Caco-2 (cell line): ENCODE measurements around the gene DHRSX. TPM values are rescaled to one million over a fixed set of nuclear protein-coding genes. Genes with fewer than 3 reads are reported as not detected.
"Not testable (repeated sequence)": the region's sequence is repeated elsewhere in the genome, so short reads cannot be mapped to it uniquely, and the experiment has no call there.

ENCODE experiments used
- BruUV-seq: library from RNA; stranded (reverse); fragments of 400-500 nt; replicated peaks from 2 replicates; lab custom pipeline; 2021; lab: Mats Ljungman, UMichigan
- CTCF ChIA-PET: fragments of 300-600 bp; sonication (Branson Sonifier 250); formaldehyde crosslinking; loops from one replicate; lab custom pipeline; 2022; ENCODE audit warnings: antibody characterized with exemption; lab: Charles Lee
- POLR2A ChIA-PET: fragments of 300-600 bp; sonication (Branson Sonifier 250); formaldehyde crosslinking; loops from one replicate; lab custom pipeline; 2022; ENCODE audit warnings: antibody characterized with exemption; lab: Charles Lee
- DNase-seq, 2 experiments: peaks; one replicate each; pipeline versions ENCODE4 v3.0.0 to v3.0.0-alpha.2; 2020 to 2022
- H3K27me3 ChIP-seq: replicated peaks from 2 replicates; pipeline ENCODE4 v1.6.0; 2011; ENCODE audit warnings: low read length; ENCODE audit not compliant: control insufficient read depth, insufficient read depth
- H3K36me3 ChIP-seq: 2 replicates; pipeline ENCODE4 v1.5.1; 2011; ENCODE audit warnings: low read length; ENCODE audit not compliant: control insufficient read depth, insufficient read depth
- H3K4me1 ChIP-seq: fragments of 250-450 bp; sonication (Bioruptor Pico); 2 replicates; pipeline ENCODE4 v1.5.1; 2020; ENCODE audit warnings: mild to moderate bottlenecking
- H3K4me3 ChIP-seq: 2 replicates; pipeline ENCODE4 v1.5.1; 2011; ENCODE audit warnings: low read depth, mild to moderate bottlenecking, control low read depth, low read length
- H3K9me3 ChIP-seq: fragments of 250-450 bp; sonication (Bioruptor Pico); 2 replicates; pipeline ENCODE4 v1.5.1; 2020; ENCODE audit warnings: mild to moderate bottlenecking, moderate library complexity
- H3K27ac Mint-ChIP-seq: one replicate; pipeline ENCODE4 v1.8.0; 2022; ENCODE audit warnings: mixed read lengths; ENCODE audit not compliant: unreplicated experiment
- H3K27me3 Mint-ChIP-seq: one replicate; pipeline ENCODE4 v1.8.0; 2022; ENCODE audit warnings: mixed read lengths; ENCODE audit not compliant: insufficient read depth, unreplicated experiment
- H3K36me3 Mint-ChIP-seq: one replicate; pipeline ENCODE4 v1.8.0; 2022; ENCODE audit warnings: mild to moderate bottlenecking, mixed read lengths; ENCODE audit not compliant: insufficient read depth, unreplicated experiment
- H3K4me1 Mint-ChIP-seq: one replicate; pipeline ENCODE4 v1.8.0; 2022; ENCODE audit warnings: low read depth, mixed read lengths; ENCODE audit not compliant: unreplicated experiment
- H3K4me3 Mint-ChIP-seq: one replicate; pipeline ENCODE4 v1.8.0; 2022; ENCODE audit warnings: mild to moderate bottlenecking, moderate library complexity, mixed read lengths; ENCODE audit not compliant: unreplicated experiment
- H3K9me3 Mint-ChIP-seq: one replicate; pipeline ENCODE4 v1.8.0; 2022; ENCODE audit warnings: mixed read lengths; ENCODE audit not compliant: unreplicated experiment
- CTCF ChIP-seq, 2 experiments: fragments of 200-600 bp in 1 of 2; IDR thresholded peaks; 1 replicate in 1 of 2; 2 replicates in 1 of 2; pipeline versions ENCODE4 v1.5.1 to v1.8.0; 2011 to 2022; ENCODE audit warnings: antibody characterized with exemption in 1 of 2, control low read depth in 1 of 2, inconsistent platforms in 1 of 2, low read depth in 1 of 2, low read length in 1 of 2, mild to moderate bottlenecking in 1 of 2, moderate library complexity in 1 of 2; ENCODE audit not compliant: insufficient read depth in 1 of 2, severe bottlenecking in 1 of 2, unreplicated experiment in 1 of 2
- intact Hi-C: fragments of 100-400 bp; cut with micrococcal nuclease; formaldehyde crosslinking; loops from one replicate; pipeline ENCODE4 v1.10.0; 2022; ENCODE audit not compliant: unreplicated experiment
- total RNA-seq: library from RNA; stranded (reverse); gene quantifications from 2 replicates; pipeline ENCODE4 v1.2.3, GENCODE V29; 2022

Gene DHRSX
- total RNA-seq, 1 experiment from 2014 or later, result 64.1 TPM

GRCh38 chrX:2521927-2522386 lies 21.2 kb upstream of the DHRSX start:
- Mint-ChIP-seq H3K36me3 (no peaks in the 10 kb centered on the region), H3K27ac (no peak overlapping the region), H3K4me1 (peaks cover 6% of the 10 kb centered on the region), H3K9me3 (no peaks in the 10 kb centered on the region), H3K4me3 (no peak overlapping the region), H3K27me3 (no peaks in the 10 kb centered on the region)
- H3K27me3 ChIP-seq, result no peaks in the 10 kb centered on the region
- ChIA-PET POLR2A (no interaction called here), CTCF (no interaction called here)
- intact Hi-C loops, result no loop called here
- no peaks in the 10 kb centered on the region for H3K36me3 ChIP-seq
- no TSS peak for BruUV-seq
- no peak for TF ChIP-seq CTCF (IDR thresholded peaks at IDR 0.05; ENCODE audit: insufficient read depth in 1 of 2, low read depth in 1 of 2, low read length in 1 of 2, severe bottlenecking in 1 of 2, unreplicated experiment in 1 of 2)
- no peak overlapping the region for H3K4me3 ChIP-seq
- H3K4me1 ChIP-seq, result no peaks in the 10 kb centered on the region
- H3K9me3 ChIP-seq, result no peaks in the 10 kb centered on the region; the same call in 1 of the 2 replicates
- DNase-seq, result no peak

- POLR2A ChIA-PET, result no interaction called here
- no peak overlapping the region for H3K27ac Mint-ChIP-seq
Observed at GRCh38 chrX:2521092-2521926, 20.5 kb upstream of the DHRSX start.

GRCh38 chrX:2520539-2520938 lies 19.8 kb upstream of the DHRSX start:
- H3K4me1 Mint-ChIP-seq, result peaks cover 6% of the 10 kb centered on the region
- POLR2A ChIA-PET, result no interaction called here
- no peak overlapping the region for H3K4me3 Mint-ChIP-seq
- Histone ChIP-seq H3K27me3 (no peaks in the 10 kb centered on the region), H3K4me3 (no peak overlapping the region), H3K9me3 (no peaks in the 10 kb centered on the region; the same call in 1 of the 2 replicates), H3K36me3 (no peaks in the 10 kb centered on the region), H3K4me1 (no peaks in the 10 kb centered on the region)
- H3K9me3 Mint-ChIP-seq, result no peaks in the 10 kb centered on the region
- no peak for DNase-seq
- no peak overlapping the region for H3K27ac Mint-ChIP-seq
- BruUV-seq, result no TSS peak
- no peak for TF ChIP-seq CTCF (IDR thresholded peaks at IDR 0.05; ENCODE audit: insufficient read depth in 1 of 2, low read depth in 1 of 2, low read length in 1 of 2, severe bottlenecking in 1 of 2, unreplicated experiment in 1 of 2)
- H3K27me3 Mint-ChIP-seq, result no peaks in the 10 kb centered on the region
- CTCF ChIA-PET, result no interaction called here
- intact Hi-C loops, result no loop called here
- no peaks in the 10 kb centered on the region for H3K36me3 Mint-ChIP-seq

More at GRCh38 chrX:2521092-2521926, 20.5 kb upstream of the DHRSX start:
- no peaks in the 10 kb centered on the region for H3K4me1 ChIP-seq
- H3K9me3 ChIP-seq, result no peaks in the 10 kb centered on the region; the same call in 1 of the 2 replicates
- Mint-ChIP-seq H3K4me3 (no peak overlapping the region), H3K4me1 (peaks cover 6% of the 10 kb centered on the region), H3K36me3 (no peaks in the 10 kb centered on the region), H3K9me3 (no peaks in the 10 kb centered on the region), H3K27me3 (no peaks in the 10 kb centered on the region)
- no TSS peak for BruUV-seq
- no peak for DNase-seq
- H3K27me3 ChIP-seq, result no peaks in the 10 kb centered on the region
- TF ChIP-seq CTCF (IDR thresholded peaks at IDR 0.05; ENCODE audit: insufficient read depth in 1 of 2, low read depth in 1 of 2, low read length in 1 of 2, severe bottlenecking in 1 of 2, unreplicated experiment in 1 of 2), result no peak
- no peaks in the 10 kb centered on the region for H3K36me3 ChIP-seq
- CTCF ChIA-PET, result no interaction called here
- intact Hi-C loops, result no loop called here
- no peak overlapping the region for H3K4me3 ChIP-seq

DNA sequence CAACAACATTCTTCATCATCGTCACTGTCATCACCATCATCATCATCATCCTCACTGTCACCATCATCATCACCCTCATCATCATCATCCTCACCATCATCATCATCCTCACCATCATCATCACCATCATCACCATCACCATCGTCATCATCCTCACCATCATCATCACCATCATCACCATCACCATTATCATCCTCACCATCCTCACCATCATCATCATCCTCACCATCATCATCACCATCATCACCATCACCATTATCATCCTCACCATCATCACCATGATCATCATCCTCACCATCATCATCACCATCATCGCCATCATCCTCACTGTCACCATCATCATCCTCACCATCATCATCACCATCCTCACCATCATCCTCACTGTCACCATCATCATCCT lies 18.9 kb upstream of the DHRSX start:
- H3K36me3 Mint-ChIP-seq, BruUV-seq, H3K9me3 ChIP-seq, H3K36me3 ChIP-seq, H3K4me3 Mint-ChIP-seq, DNase-seq, CTCF ChIA-PET, H3K4me1 Mint-ChIP-seq, POLR2A ChIA-PET, intact Hi-C loops, H3K27me3 ChIP-seq, H3K4me3 ChIP-seq, H3K27ac Mint-ChIP-seq, H3K4me1 ChIP-seq, H3K9me3 Mint-ChIP-seq, H3K27me3 Mint-ChIP-seq: not testable (repeated sequence)
